ENCODE results near the gene WWTR1.

DNA sequence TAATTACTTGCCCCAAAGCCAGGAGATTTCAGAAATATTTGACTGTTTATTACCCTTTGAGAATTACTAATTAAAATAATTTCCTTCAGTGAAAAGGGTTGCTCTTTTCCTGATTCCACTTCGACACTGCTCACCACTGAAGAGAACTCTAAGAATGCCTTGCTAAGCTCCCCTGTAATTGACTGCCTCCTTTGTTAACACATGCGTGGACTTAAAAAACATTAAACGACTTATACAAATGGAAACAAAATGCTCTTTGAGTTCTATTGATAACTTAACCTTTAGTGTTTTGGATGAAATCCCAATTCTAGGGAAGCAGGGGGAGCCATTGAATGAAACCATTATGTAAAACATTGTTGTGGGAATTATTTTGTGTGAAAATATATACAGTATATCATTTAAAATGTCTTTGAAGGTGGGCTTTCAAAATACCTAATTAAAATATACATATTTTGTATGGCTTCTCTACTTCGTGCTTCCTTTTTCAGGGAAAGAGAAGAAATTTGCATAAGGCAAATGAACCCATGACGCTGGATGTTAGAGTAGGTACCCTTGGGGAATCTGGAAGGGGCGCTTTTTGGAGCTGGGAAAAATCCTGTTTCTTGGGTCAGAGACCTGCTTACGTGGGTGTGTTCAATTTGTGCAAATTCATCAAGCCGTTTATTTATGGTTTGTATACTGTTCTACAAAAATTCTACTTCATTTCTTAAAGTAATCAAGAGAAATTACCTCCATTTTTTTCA lies 64.2 kb downstream of the WWTR1 start:
- TF ChIP-seq, protein P1, sequence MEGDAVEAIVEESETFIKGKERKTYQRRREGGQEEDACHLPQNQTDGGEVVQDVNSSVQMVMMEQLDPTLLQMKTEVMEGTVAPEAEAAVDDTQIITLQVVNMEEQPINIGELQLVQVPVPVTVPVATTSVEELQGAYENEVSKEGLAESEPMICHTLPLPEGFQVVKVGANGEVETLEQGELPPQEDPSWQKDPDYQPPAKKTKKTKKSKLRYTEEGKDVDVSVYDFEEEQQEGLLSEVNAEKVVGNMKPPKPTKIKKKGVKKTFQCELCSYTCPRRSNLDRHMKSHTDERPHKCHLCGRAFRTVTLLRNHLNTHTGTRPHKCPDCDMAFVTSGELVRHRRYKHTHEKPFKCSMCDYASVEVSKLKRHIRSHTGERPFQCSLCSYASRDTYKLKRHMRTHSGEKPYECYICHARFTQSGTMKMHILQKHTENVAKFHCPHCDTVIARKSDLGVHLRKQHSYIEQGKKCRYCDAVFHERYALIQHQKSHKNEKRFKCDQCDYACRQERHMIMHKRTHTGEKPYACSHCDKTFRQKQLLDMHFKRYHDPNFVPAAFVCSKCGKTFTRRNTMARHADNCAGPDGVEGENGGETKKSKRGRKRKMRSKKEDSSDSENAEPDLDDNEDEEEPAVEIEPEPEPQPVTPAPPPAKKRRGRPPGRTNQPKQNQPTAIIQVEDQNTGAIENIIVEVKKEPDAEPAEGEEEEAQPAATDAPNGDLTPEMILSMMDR (IDR thresholded peaks at IDR 0.05), result no peak
- TF ChIP-seq POLR2A (IDR thresholded peaks at IDR 0.05), result no peak

All from right lobe of liver (tissue), 4 donors.